Esophagus muscularis mucosa (tissue), 3 donors: ENCODE data around the gene ZMIZ1.

Experiments used
- POLR2AphosphoS5 ChIP-seq, 2 donors: sonication (generic); formaldehyde crosslinking; IDR thresholded peaks; one replicate each; pipeline ENCODE4 v1.6.1; 2017; ENCODE audit warnings: antibody characterized with exemption in 2 of 2
- TF ChIP-seq, protein P1 (sequence below), 3 experiments: fragments of 200-600 bp in 2 of 3; fragments of 450-650 bp in 1 of 3; sonication (generic) in 2 of 3; IDR thresholded peaks; one replicate each; pipeline ENCODE4 v1.5.1; 2017 to 2019; ENCODE audit warnings: antibody characterized with exemption in 3 of 3, mild to moderate bottlenecking in 2 of 3, moderate library complexity in 1 of 3

DNA sequence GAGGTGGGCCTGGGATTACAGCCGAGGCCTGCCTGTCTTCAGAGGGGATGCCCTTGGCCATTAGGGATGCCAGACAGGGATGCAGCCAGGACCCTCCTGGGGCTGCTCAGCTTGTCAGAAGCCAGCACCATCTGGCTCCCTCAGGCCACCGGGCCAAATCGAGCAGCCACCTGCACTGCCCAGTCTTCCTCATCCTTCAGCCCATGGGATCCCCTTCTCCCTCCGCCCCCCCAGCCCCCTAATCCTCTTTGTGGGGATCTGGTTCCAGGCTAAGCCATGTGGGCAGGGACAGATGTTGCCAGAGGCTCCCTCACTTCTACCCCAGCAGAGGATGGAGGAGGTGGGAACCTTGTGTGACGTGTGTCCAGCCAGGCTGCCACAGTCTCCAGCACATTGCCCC, 141.1 kb downstream of the ZMIZ1 start:
- TF ChIP-seq, protein P1, sequence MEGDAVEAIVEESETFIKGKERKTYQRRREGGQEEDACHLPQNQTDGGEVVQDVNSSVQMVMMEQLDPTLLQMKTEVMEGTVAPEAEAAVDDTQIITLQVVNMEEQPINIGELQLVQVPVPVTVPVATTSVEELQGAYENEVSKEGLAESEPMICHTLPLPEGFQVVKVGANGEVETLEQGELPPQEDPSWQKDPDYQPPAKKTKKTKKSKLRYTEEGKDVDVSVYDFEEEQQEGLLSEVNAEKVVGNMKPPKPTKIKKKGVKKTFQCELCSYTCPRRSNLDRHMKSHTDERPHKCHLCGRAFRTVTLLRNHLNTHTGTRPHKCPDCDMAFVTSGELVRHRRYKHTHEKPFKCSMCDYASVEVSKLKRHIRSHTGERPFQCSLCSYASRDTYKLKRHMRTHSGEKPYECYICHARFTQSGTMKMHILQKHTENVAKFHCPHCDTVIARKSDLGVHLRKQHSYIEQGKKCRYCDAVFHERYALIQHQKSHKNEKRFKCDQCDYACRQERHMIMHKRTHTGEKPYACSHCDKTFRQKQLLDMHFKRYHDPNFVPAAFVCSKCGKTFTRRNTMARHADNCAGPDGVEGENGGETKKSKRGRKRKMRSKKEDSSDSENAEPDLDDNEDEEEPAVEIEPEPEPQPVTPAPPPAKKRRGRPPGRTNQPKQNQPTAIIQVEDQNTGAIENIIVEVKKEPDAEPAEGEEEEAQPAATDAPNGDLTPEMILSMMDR (IDR thresholded peaks at IDR 0.05): no peak
- no peak for TF ChIP-seq POLR2AphosphoS5 (IDR thresholded peaks at IDR 0.05)
